GM12878 (cell line): ENCODE measurements around the gene DHRS7B. TPM values are rescaled to one million over a fixed set of nuclear protein-coding genes. Genes with fewer than 3 reads are reported as not detected.

ENCODE experiments used
- ATAC-seq: fragments of 200-7000 bp; cut with Tn5 transposase; 3 replicates; pipeline ENCODE4 v1.9.1; 2020; ENCODE audit warnings: mild to moderate bottlenecking, moderate library complexity
- BruUV-seq: library from RNA; stranded (reverse); fragments of 400-500 nt; replicated peaks from 2 replicates; lab custom pipeline; 2021; lab: Mats Ljungman, UMichigan
- CTCF ChIA-PET: fragments of 300-600 bp; sonication (Branson Sonifier 250); formaldehyde crosslinking; extraction: SDS; loops from one replicate; lab custom pipeline; 2021; ENCODE audit warnings: inconsistent platforms; lab: Yijun Ruan, JAX
- POLR2A ChIA-PET: fragments of 350-600 bp; formaldehyde crosslinking; extraction: SDS; loops from one replicate; lab custom pipeline; 2021; ENCODE audit warnings: inconsistent platforms; lab: Charles Lee
- RAD21 ChIA-PET: fragments of 300-600 bp; sonication (Branson Sonifier 250); formaldehyde crosslinking; loops from one replicate; lab custom pipeline; 2023; ENCODE audit warnings: antibody characterized with exemption; ENCODE audit not compliant: unreplicated experiment; lab: Charles Lee
- SMC1A ChIA-PET: fragments of 300-600 bp; sonication (Branson Sonifier 250); formaldehyde crosslinking; loops from one replicate; lab custom pipeline; 2023; ENCODE audit not compliant: unreplicated experiment, uncharacterized antibody; lab: Charles Lee
- DNase-seq: peaks from one replicate; pipeline ENCODE4 v3.0.0-alpha.2; 2011; ENCODE audit warnings: low read depth, low spot score
- FAIRE-seq: peaks from 3 replicates; lab custom pipeline; 2011; peaks lifted over from hg19 to GRCh38; lab: Jason Lieb, UNC
- H2AFZ ChIP-seq: 2 replicates; pipeline ENCODE4 v1.6.0; 2011; ENCODE audit warnings: low read depth, low read length, control low read depth; ENCODE audit not compliant: control insufficient read depth
- H3K27ac ChIP-seq: 2 replicates; pipeline ENCODE4 v1.5.1; 2011; ENCODE audit warnings: control low read depth; ENCODE audit not compliant: control insufficient read depth, insufficient read depth
- H3K27me3 ChIP-seq, 2 experiments: replicated peaks in 1 of 2; 2 replicates each; pipeline versions ENCODE4 v1.6.0 to v1.6.1; 2011; ENCODE audit warnings: low read length in 1 of 2; ENCODE audit not compliant: control insufficient read depth in 2 of 2, insufficient read depth in 2 of 2
- H3K36me3 ChIP-seq, 2 experiments: 2 replicates each; pipeline ENCODE4 v1.5.1; 2011; ENCODE audit warnings: low read length in 1 of 2; ENCODE audit not compliant: control insufficient read depth in 2 of 2, insufficient read depth in 2 of 2
- H3K4me1 ChIP-seq: 2 replicates; pipeline ENCODE4 v1.6.1; 2011; ENCODE audit warnings: mild to moderate bottlenecking, low read length, moderate library complexity, mixed read lengths; ENCODE audit not compliant: control insufficient read depth, insufficient read depth
- H3K4me2 ChIP-seq: 2 replicates; pipeline ENCODE4 v1.6.0; 2011; ENCODE audit warnings: control low read depth; ENCODE audit not compliant: control insufficient read depth, insufficient read depth
- H3K4me3 ChIP-seq: fragments of 200-600 bp; sonication (generic); 2 replicates; pipeline ENCODE4 v1.5.1; 2016
- H3K79me2 ChIP-seq: 2 replicates; pipeline ENCODE4 v1.6.0; 2011; ENCODE audit warnings: low read length; ENCODE audit not compliant: control insufficient read depth, insufficient read depth
- H3K9ac ChIP-seq: 2 replicates; pipeline ENCODE4 v1.8.0; 2011; ENCODE audit warnings: low read length, control low read depth, mixed read lengths; ENCODE audit not compliant: control insufficient read depth, insufficient read depth
- H3K9me3 ChIP-seq: replicated peaks from 3 replicates; pipeline ENCODE4 v1.5.1; 2011; ENCODE audit warnings: mild to moderate bottlenecking, low read length; ENCODE audit not compliant: control insufficient read depth, insufficient read depth
- H4K20me1 ChIP-seq: 2 replicates; pipeline ENCODE4 v1.6.0; 2011; ENCODE audit not compliant: control insufficient read depth, insufficient read depth
- BCLAF1 ChIP-seq: fragments of 450-650 bp; IDR thresholded peaks from 2 replicates; pipeline ENCODE4 v1.6.1; 2017; ENCODE audit warnings: antibody characterized with exemption, mild to moderate bottlenecking, moderate library complexity
- CBFB ChIP-seq: IDR thresholded peaks from 2 replicates; pipeline ENCODE4 v1.6.1; 2016; ENCODE audit warnings: antibody characterized with exemption, low read depth
- CEBPZ ChIP-seq: fragments of 150-350 bp; IDR thresholded peaks from 2 replicates; pipeline ENCODE4 v1.6.1; 2016; ENCODE audit warnings: low read depth, low read length
- HDAC2 ChIP-seq: fragments of 200-600 bp; sonication (generic); IDR thresholded peaks from 2 replicates; pipeline ENCODE4 v1.6.1; 2017
- IRF3 ChIP-seq: fragments of 450-650 bp; IDR thresholded peaks from 2 replicates; pipeline ENCODE4 v1.6.1; 2014; ENCODE audit warnings: mild to moderate bottlenecking
- KAT2A ChIP-seq: conservative IDR thresholded peaks from 2 replicates; pipeline ENCODE4 v1.6.1; 2011; ENCODE audit warnings: low read depth, low read length; ENCODE audit not compliant: control insufficient read depth
- NKRF ChIP-seq: fragments of 450-650 bp; conservative IDR thresholded peaks from 2 replicates; pipeline ENCODE4 v1.6.1; 2017; ENCODE audit warnings: mild to moderate bottlenecking, moderate library complexity
- RAD51 ChIP-seq: fragments of 450-650 bp; IDR thresholded peaks from 2 replicates; pipeline ENCODE4 v1.6.1; 2016; ENCODE audit warnings: moderate library complexity, mild to moderate bottlenecking, inconsistent platforms
- SRF ChIP-seq, 2 experiments: IDR thresholded peaks; 2 replicates each; pipeline ENCODE4 v1.6.1; 2011; ENCODE audit warnings: low read depth in 2 of 2, low read length in 2 of 2, mild to moderate bottlenecking in 1 of 2, moderate library complexity in 1 of 2
- STAT1 ChIP-seq: fragments of 450-650 bp; conservative IDR thresholded peaks from 2 replicates; pipeline ENCODE4 v1.6.1; 2014; ENCODE audit warnings: antibody characterized with exemption, mild to moderate bottlenecking
- WGBS: methylation state at CpG from one replicate; pipeline ENCODE4 v1.1.6; 2016; ENCODE audit warnings: low lambda C conversion rate; ENCODE audit not compliant: insufficient replicate concordance, insufficient coverage; ENCODE audit errors: missing lambda C conversion rate; 5-methylcytosine and 5-hydroxymethylcytosine counted together
- in situ Hi-C: fragments of 300-500 bp; cut with MboI; formaldehyde crosslinking; loops from 9 replicates; pipeline ENCODE4 v1.14.3; 2018; ENCODE audit warnings: mixed read lengths
- intact Hi-C: fragments of 100-400 bp; cut with micrococcal nuclease; formaldehyde crosslinking; loops from one replicate; pipeline ENCODE4 v1.14.2; 2022; ENCODE audit not compliant: unreplicated experiment
- polyA plus RNA-seq, 11 experiments: library from polyadenylated mRNA; depleted of rRNA in 4 of 11; unstranded in 6 of 11; stranded (reverse) in 5 of 11; fragments of >200 nt; fragmentation: Nextera tagmentation in 4 of 11; fragmentation: Illumina TruSeq in 1 of 11; extraction: Ambion mirVana in 4 of 11; extraction: Trizol in 1 of 11; gene quantifications; 1 replicate in 1 of 11; 2 replicates in 10 of 11; pipeline versions ENCODE4 v1.2.1 to v1.2.3, GENCODE V29; 2011 to 2016; ENCODE audit warnings: inconsistent platforms in 2 of 11, missing spikeins in 2 of 11, low read depth in 1 of 11
- total RNA-seq, 4 experiments: library from RNA; depleted of rRNA in 3 of 4; stranded (reverse); fragments of >200 nt in 3 of 4; fragmentation: Illumina TruSeq in 1 of 4; extraction: Trizol in 1 of 4; gene quantifications; 2 replicates each; pipeline versions ENCODE4 v1.2.1 to v1.2.3, GENCODE V29; 2013 to 2021

DHRS7B gene
- total and polyA plus RNA-seq, 10 of the 15 experiments (the other 5 are each of a cell fraction or from before 2014, with no cell fraction given), result 11.1 to 35.6 (median 23.0) TPM

GRCh38 chr17:21194703-21195102 lies 67.9 kb downstream of the DHRS7B start:
- no peak for TF ChIP-seq BCLAF1
- TF ChIP-seq CEBPZ, result no peak
- TF ChIP-seq RAD51, result no peak
- TF ChIP-seq NKRF, result no peak
- no peak for TF ChIP-seq CBFB
- no peak for TF ChIP-seq KAT2A
- no peak for TF ChIP-seq SRF (IDR thresholded peaks at IDR 0.05; ENCODE audit: low read depth in 2 of 2, low read length in 2 of 2)
- no peak for TF ChIP-seq IRF3
- no peak for TF ChIP-seq STAT1
- TF ChIP-seq HDAC2, result no peak
- TF ChIP-seq, all 136 proteins: peak for 0
- H4K20me1 ChIP-seq, result no peaks in the 10 kb centered on the region
- peaks cover 19 to 23% of the 10 kb centered on the region in 2 experiments for H3K36me3 ChIP-seq
- WGBS, result 97% methylated on average over 5 of the region's 5 CpGs
- no peak overlapping the region for H3K4me2 ChIP-seq
- peaks cover 5% of the 10 kb centered on the region for H3K79me2 ChIP-seq
- ATAC-seq, result no peak
- no peak for DNase-seq
- H3K9me3 ChIP-seq, result no peaks in the 10 kb centered on the region
- POLR2A ChIA-PET, result no interaction called here
- in situ Hi-C loops, result loop anchor here (5.0 kb wide), 1 partner anchor 53 kb away; no protein-coding TSS in a partner anchor
- H3K27me3 ChIP-seq, result no peaks in the 10 kb centered on the region
- SMC1A ChIA-PET, result interaction anchor here (1.9 kb wide), 1 partner anchor 18 kb away, joined by 5 read pairs; no protein-coding TSS in a partner anchor
- no peak for FAIRE-seq
- intact Hi-C loops, result no loop called here
- H2AFZ ChIP-seq, result no peak overlapping the region
- H3K4me3 ChIP-seq, result no peak overlapping the region
- H3K4me1 ChIP-seq, result peaks cover 2% of the 10 kb centered on the region; the same call in 1 of the 2 replicates
- H3K27ac ChIP-seq, result no peak overlapping the region
- H3K9ac ChIP-seq, result no peak overlapping the region
- RAD21 ChIA-PET, result no interaction called here
- BruUV-seq, result no TSS peak
- CTCF ChIA-PET, result no interaction called here
